NCI-H2107 treated with DMSO at 0.1 percent for 48 hours (cell line): ENCODE measurements around the gene EPAS1.

Experiments used
- DNase-seq: peaks from one replicate; lab custom pipeline; 2025; ENCODE audit not compliant: unreplicated experiment; lab: John Stamatoyannopoulos, UW

EPAS1 gene

GRCh38 chr2:46338674-46339073 lies 41.5 kb downstream of the EPAS1 start:
- DNase-seq: no peak

GRCh38 chr2:46339200-46339599 lies 42.0 kb downstream of the EPAS1 start:
- no peak for DNase-seq

GRCh38 chr2:46339676-46340459 lies 42.7 kb downstream of the EPAS1 start:
- DNase-seq: no peak

GRCh38 chr2:46340740-46341420 lies 43.7 kb downstream of the EPAS1 start:
- DNase-seq: no peak

- DNase-seq: no peak
Measured at GRCh38 chr2:46342566-46343315, 45.5 kb downstream of the EPAS1 start.

DNA sequence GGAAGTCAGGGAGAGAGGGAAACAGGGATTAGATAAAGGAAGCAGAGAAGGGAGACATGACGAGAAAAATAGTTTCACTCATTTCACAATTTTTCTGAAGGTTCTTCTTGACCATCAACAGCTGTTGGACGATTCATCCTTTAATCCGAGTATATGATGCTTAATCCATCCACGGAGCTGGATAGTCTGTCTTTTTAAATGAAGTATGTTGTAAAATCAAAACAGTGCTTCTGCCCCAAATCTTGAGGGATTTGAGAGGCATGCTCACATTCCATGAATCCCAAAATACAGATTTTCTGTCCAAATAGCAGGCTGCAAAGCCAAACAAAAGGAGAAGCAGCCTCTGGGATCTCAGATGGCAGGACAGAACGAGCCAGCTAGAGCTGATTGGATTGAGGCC lies 47.5 kb downstream of the EPAS1 start:
- DNase-seq: no peak

DNA sequence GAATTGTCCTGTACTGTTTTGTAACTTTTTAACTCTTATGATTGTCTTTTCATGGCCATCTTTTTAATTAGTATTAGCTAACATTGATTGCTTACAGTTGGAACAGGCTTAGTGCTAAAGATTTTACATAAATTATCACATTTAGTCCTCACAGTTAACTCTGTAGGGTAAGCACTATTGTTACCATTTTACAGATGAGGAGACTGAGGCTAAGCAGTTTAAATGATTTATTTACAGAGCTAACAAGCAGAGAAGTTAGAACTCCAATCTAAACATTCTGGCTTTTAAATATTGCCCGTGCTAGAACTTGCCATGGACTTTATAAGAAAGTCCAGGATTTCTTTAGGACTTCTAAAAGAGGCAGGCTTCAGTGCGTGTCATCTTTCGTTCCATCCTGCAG lies 48.6 kb downstream of the EPAS1 start:
- DNase-seq: no peak

DNA sequence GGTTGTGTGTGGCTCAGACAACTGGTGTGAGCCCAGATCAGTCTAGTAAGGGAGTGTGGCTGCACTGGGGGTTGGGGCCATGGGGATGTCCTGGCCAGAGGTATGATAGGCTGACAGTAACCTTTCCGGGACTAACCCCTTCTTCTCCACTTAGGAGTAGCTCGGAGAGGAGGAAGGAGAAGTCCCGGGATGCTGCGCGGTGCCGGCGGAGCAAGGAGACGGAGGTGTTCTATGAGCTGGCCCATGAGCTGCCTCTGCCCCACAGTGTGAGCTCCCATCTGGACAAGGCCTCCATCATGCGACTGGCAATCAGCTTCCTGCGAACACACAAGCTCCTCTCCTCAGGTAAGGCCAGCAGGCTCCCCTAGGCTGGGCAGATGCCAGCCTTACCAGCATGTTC lies 49.5 kb downstream of the EPAS1 start:
- DNase-seq: no peak

DNA sequence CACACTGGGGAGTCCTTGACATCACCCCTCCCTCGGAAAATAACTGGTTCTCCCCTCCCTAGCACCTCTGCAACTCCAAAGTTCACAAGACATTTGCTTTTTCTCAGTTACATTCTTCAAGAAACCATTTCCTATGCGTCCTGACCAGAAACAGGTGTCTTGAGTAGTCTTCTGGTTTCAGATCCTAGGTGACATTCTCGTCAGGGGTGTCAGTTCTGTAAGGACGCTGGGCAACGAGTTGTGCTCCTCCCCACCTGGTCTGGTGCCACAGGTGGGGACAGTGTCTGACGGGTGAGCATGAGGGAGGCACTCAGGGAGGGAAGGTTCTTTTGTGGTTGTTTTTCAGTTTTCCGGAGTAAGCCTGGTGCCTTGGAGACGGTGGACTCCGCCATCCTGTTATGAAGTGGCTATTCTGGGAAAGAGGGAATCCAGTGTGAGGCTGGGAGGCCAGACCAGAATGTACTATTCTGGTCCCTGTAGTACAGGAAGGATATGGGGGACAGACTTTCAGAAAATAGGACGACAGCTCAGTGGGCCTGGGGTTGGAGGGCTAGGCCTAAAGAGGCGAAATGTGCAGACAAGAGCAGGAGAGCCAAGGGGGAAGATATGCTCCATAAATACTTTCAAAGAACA lies 50.6 kb downstream of the EPAS1 start:
- no peak for DNase-seq

GRCh38 chr2:46349115-46349547 lies 51.9 kb downstream of the EPAS1 start:
- no peak for DNase-seq

DNA sequence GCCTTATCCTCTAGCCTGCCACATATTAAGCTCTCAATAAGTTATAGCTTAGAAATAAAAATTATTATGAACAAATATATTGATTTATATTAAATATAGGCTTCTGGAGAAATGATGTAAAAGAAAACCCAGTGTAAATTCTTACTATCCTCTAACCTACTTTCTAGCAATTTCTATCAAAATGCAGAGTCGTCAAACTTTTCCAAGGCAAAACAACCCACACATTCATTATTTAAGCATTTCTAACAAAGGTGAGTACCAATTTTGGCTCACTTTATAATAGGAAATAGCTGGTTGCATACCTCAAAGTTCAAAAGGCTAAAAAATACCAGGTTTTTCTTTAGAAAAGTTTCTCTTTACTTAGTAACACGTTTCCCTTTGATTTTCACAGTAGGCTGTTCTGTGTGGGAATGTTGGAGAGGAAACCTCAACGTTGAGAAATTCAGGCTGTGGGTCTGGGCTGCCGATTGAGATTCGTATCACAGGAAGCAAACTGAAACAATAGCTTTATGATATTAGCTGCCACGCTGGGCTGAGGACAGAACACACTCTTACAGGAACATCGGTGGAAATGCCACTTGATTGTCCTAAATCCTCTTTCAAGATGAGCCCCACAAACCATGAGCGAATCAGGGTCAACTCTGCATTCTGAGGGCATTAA lies 53.0 kb downstream of the EPAS1 start:
- no peak for DNase-seq

GRCh38 chr2:46351098-46351749 lies 54.0 kb downstream of the EPAS1 start:
- no peak for DNase-seq

GRCh38 chr2:46351750-46352138 lies 54.5 kb downstream of the EPAS1 start:
- no peak for DNase-seq

DNA sequence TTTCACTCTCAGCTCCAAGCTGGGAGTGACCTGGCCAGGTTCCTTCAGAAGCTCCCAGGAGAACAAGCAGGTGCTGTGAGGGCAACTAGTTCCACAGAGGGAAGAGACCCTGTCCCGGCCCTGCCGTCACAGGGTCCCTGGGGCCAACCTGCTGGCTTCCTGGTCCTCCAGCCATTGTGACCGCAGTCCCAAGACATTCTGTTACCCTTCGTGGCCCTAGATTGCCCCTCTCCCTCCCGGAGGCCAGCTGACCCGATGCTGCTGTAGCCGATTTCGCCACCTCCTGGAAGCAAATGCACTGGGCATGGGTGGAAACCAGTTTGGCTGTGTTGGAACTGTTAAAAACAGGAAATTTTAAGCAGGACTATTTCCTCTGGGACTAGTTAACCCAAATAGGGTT lies 55.4 kb downstream of the EPAS1 start:
- DNase-seq: no peak

- DNase-seq: no peak
Measured at GRCh38 chr2:46353509-46353908, 56.3 kb downstream of the EPAS1 start.

DNA sequence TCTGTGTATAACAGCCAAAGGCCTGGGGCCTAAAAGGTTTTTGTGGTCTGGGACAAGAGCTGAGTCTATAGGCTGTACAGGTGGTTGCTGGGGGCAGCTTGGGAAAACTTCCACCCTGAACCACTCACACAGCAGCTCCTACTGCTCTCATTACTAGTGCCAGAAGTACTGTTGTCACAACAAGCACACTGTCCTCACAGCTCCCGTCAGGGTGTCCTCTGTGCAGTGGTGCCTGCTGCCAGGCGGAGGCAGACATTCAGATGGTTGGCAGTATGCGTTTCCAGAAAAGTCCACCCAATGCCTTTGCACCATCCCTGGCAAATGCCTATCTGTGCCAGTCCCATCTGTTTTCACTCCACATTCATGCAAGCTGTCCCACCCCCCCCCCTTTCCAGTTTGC lies 58.5 kb downstream of the EPAS1 start:
- DNase-seq: no peak

- DNase-seq: no peak
Measured at GRCh38 chr2:46356991-46357390, 59.8 kb downstream of the EPAS1 start.

DNA sequence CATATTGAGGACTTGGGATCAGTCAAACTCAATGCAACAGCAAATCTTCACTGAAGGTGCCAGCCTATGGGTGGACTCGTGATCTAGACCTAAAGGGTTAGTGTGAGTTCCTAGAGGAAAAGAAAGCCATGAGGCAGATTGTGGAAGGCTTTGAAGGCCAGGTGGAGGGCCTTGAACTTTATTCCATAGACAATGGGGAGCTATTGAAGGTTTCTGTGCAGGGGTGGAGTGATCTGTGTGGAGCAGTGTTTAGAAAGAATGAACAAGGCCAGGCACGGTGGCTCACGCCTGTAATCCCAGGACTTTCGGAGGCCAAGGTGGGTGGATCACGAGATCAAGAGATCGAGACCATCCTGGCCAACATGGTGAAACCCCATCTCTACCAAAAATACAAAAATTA lies 61.5 kb downstream of the EPAS1 start:
- DNase-seq: no peak

DNA sequence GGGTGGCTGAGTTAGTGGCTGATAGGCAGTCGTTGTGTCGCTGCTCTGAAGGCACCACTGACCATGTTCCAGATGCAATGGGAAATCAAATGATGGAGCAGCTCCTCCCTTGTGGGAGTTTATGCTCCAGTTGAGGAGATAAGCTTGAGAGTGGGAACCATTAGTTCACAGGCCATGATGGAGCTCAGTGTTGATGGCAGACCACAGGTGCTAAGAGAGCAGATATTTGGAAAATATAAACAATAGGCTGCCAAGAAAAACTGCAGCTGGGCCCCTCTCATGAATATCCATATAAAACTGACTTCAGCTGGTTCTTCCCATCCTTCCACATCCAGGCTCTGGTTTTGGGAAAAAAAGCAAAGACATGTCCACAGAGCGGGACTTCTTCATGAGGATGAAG lies 63.1 kb downstream of the EPAS1 start:
- DNase-seq: no peak

- DNase-seq: no peak
Measured at GRCh38 chr2:46361920-46362666, 64.9 kb downstream of the EPAS1 start.
